Uterus (tissue), 2 donors: ENCODE measurements around the gene ECSIT.

Experiments
- CTCF ChIP-seq, 4 experiments: fragments of 200-600 bp in 2 of 4; fragments of 450-650 bp in 2 of 4; sonication (generic) in 2 of 4; IDR thresholded peaks; one replicate each; pipeline ENCODE4 v1.5.1; 2016 to 2019; ENCODE audit warnings: antibody characterized with exemption in 4 of 4, mild to moderate bottlenecking in 2 of 4, moderate library complexity in 1 of 4
- POLR2A ChIP-seq, 2 donors: fragments of 450-650 bp; IDR thresholded peaks; one replicate each; pipeline ENCODE4 v1.6.1; 2016; ENCODE audit warnings: antibody characterized with exemption in 2 of 2, mild to moderate bottlenecking in 1 of 2, moderate library complexity in 1 of 2

- TF ChIP-seq CTCF (IDR thresholded peaks at IDR 0.05) = no peak
- TF ChIP-seq POLR2A (IDR thresholded peaks at IDR 0.05) = no peak
Measured at GRCh38 chr19:11485245-11485837, 43.6 kb downstream of the ECSIT start.
